ENCODE results near the gene IKZF1.

IKZF1 gene

DNA sequence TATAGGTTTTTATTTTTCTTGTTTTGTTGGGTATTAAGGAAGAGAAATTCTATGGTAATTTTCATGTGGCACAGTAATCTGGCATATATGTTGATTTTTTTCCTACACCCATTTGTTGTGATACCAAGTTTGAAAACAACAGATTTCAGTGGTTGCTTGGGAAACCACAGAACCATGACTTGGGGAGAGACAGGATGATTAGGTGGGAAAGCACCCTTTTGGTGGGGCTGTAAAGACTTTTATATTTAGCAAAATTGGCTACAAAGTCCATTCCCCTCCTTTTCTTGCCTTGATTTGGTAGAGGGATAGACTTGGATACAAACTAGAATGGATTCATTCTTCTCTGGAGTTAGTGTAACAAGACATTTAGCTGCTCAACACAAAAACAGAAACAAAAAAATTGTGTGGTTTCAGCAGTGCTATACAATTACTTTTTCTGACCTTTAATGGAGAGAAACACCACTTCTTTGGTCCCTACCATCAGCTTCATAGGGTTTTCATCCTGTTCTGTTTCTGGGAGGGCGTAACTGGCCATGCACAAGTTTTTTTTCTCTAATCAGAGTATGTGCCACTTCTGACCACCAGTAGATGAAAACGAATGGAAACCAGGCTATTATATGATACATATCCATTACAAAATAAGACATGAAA is 92.9 kb downstream of the IKZF1 start:
- peaks cover 89% of the 10 kb centered on the region for H3K4me1 Mint-ChIP-seq (ENCODE audit: low read depth)
- H3K27ac Mint-ChIP-seq, result peak overlapping the region; percentile 98
- DNase-seq, result no peak
- no peaks in the 10 kb centered on the region for H3K27me3 Mint-ChIP-seq
- H3K4me3 Mint-ChIP-seq, result peak overlapping the region; percentile 50
- peaks cover 3% of the 10 kb centered on the region for H3K9me3 Mint-ChIP-seq
- H3K36me3 Mint-ChIP-seq (ENCODE audit: low read depth), result peaks cover 93% of the 10 kb centered on the region

DNA sequence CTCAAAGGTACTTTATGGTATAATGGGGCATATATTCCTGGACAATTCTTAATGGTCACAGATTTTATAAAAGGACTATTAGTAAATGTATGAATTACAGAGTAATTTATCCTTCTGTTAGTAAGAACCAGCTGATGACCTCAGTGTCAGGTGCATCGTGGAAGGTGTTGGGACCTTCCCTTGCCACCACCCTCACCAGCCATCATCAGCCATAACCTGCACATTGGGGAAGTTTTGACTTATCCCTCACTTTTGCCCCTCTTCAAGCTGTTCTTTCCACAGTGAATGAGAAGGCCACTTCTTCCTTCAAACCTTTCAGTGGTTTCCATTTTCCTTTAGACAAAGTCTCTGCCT is 93.4 kb downstream of the IKZF1 start:
- Mint-ChIP-seq H3K9me3 (peaks cover 3% of the 10 kb centered on the region), H3K36me3 (ENCODE audit: low read depth) (peaks cover 93% of the 10 kb centered on the region), H3K4me1 (ENCODE audit: low read depth) (peaks cover 89% of the 10 kb centered on the region), H3K4me3 (peak overlapping the region; percentile 50), H3K27ac (peak overlapping the region; percentile 98), H3K27me3 (no peaks in the 10 kb centered on the region)
- DNase-seq, result no peak

DNA sequence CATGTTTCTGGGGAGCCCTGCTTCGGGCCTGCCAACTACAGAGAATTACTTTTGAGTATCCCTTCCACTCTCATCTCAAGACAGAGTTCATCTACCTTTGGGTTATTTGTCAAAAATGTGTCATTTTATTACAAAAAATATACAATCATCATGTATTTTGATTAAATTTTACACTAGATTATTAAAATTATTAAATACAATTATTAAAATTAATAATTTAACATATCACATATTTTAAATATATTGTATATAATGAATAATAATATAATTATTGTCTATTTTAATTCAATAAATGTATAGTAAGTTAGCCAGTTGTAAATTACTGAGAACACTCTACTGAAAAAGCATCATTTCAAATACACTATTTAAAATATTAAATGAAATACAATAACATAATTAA is 94.7 kb downstream of the IKZF1 start:
- Mint-ChIP-seq H3K27me3 (no peaks in the 10 kb centered on the region), H3K9me3 (no peaks in the 10 kb centered on the region), H3K36me3 (ENCODE audit: low read depth) (peaks cover 93% of the 10 kb centered on the region), H3K4me1 (ENCODE audit: low read depth) (peaks cover 89% of the 10 kb centered on the region), H3K4me3 (no peak overlapping the region), H3K27ac (peak overlapping the region; percentile 98)
- no peak for DNase-seq

GRCh38 chr7:50399635-50400034 is 95.1 kb downstream of the IKZF1 start:
- peaks cover 89% of the 10 kb centered on the region for H3K4me1 Mint-ChIP-seq (ENCODE audit: low read depth)
- no peaks in the 10 kb centered on the region for H3K27me3 Mint-ChIP-seq
- H3K4me3 Mint-ChIP-seq, result no peak overlapping the region
- no peaks in the 10 kb centered on the region for H3K9me3 Mint-ChIP-seq
- no peak for DNase-seq
- H3K27ac Mint-ChIP-seq, result peak overlapping the region; percentile 59
- peaks cover 93% of the 10 kb centered on the region for H3K36me3 Mint-ChIP-seq (ENCODE audit: low read depth)

DNA sequence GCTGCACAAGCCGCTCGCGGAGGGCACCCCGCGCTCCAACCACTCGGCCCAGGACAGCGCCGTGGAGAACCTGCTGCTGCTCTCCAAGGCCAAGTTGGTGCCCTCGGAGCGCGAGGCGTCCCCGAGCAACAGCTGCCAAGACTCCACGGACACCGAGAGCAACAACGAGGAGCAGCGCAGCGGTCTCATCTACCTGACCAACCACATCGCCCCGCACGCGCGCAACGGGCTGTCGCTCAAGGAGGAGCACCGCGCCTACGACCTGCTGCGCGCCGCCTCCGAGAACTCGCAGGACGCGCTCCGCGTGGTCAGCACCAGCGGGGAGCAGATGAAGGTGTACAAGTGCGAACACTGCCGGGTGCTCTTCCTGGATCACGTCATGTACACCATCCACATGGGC is 95.6 kb downstream of the IKZF1 start:
- H3K9me3 Mint-ChIP-seq, result no peaks in the 10 kb centered on the region
- no peak overlapping the region for H3K4me3 Mint-ChIP-seq
- no peak for DNase-seq
- H3K27me3 Mint-ChIP-seq, result no peaks in the 10 kb centered on the region
- peaks cover 93% of the 10 kb centered on the region for H3K36me3 Mint-ChIP-seq (ENCODE audit: low read depth)
- peak overlapping the region; percentile 70 for H3K27ac Mint-ChIP-seq
- H3K4me1 Mint-ChIP-seq (ENCODE audit: low read depth), result peaks cover 91% of the 10 kb centered on the region

DNA sequence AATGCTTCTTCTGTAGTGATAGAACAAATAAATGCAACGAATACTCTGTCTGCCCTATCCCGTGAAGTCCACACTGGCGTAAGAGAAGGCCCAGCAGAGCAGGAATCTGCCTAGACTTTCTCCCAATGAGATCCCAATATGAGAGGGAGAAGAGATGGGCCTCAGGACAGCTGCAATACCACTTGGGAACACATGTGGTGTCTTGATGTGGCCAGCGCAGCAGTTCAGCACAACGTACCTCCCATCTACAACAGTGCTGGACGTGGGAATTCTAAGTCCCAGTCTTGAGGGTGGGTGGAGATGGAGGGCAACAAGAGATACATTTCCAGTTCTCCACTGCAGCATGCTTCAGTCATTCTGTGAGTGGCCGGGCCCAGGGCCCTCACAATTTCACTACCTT is 99.9 kb downstream of the IKZF1 start:
- DNase-seq, result no peak
- peak overlapping the region; percentile 70 for H3K27ac Mint-ChIP-seq
- H3K36me3 Mint-ChIP-seq (ENCODE audit: low read depth), result peaks cover 64% of the 10 kb centered on the region
- no peak overlapping the region for H3K4me3 Mint-ChIP-seq
- peaks cover 93% of the 10 kb centered on the region for H3K4me1 Mint-ChIP-seq (ENCODE audit: low read depth)
- no peaks in the 10 kb centered on the region for H3K9me3 Mint-ChIP-seq
- no peaks in the 10 kb centered on the region for H3K27me3 Mint-ChIP-seq

DNA sequence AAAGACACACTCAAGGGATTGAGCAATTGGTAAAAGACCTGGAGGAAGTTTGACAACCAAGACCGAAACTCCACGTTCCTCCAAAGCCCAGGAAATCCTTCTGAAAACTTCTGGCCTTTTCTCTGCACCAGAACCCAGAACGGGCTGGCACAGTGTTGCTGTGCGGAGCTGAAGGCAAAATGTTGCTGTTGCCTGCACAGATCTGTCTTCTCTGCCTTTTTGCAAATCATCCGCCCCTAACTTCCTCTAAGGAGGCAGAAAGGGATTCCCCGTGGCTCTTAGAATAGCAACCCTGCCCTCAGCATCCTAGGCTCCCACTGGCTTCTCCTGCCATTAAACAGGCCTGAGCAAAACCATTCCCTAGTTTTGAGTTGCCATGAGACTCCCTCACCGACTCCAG is 100.7 kb downstream of the IKZF1 start:
- H3K36me3 Mint-ChIP-seq (ENCODE audit: low read depth), result peaks cover 56% of the 10 kb centered on the region
- no peak for DNase-seq
- no peak overlapping the region for H3K4me3 Mint-ChIP-seq
- H3K9me3 Mint-ChIP-seq, result no peaks in the 10 kb centered on the region
- H3K4me1 Mint-ChIP-seq (ENCODE audit: low read depth), result peaks cover 96% of the 10 kb centered on the region
- H3K27ac Mint-ChIP-seq, result peak overlapping the region; percentile 86
- no peaks in the 10 kb centered on the region for H3K27me3 Mint-ChIP-seq

GRCh38 chr7:50406935-50407334 is 102.4 kb downstream of the IKZF1 start:
- H3K4me1 Mint-ChIP-seq (ENCODE audit: low read depth), result peaks cover 96% of the 10 kb centered on the region
- no peaks in the 10 kb centered on the region for H3K27me3 Mint-ChIP-seq
- H3K4me3 Mint-ChIP-seq, result no peak overlapping the region
- no peaks in the 10 kb centered on the region for H3K9me3 Mint-ChIP-seq
- H3K36me3 Mint-ChIP-seq (ENCODE audit: low read depth), result peaks cover 39% of the 10 kb centered on the region
- H3K27ac Mint-ChIP-seq, result peak overlapping the region; percentile 86
- DNase-seq, result no peak

DNA sequence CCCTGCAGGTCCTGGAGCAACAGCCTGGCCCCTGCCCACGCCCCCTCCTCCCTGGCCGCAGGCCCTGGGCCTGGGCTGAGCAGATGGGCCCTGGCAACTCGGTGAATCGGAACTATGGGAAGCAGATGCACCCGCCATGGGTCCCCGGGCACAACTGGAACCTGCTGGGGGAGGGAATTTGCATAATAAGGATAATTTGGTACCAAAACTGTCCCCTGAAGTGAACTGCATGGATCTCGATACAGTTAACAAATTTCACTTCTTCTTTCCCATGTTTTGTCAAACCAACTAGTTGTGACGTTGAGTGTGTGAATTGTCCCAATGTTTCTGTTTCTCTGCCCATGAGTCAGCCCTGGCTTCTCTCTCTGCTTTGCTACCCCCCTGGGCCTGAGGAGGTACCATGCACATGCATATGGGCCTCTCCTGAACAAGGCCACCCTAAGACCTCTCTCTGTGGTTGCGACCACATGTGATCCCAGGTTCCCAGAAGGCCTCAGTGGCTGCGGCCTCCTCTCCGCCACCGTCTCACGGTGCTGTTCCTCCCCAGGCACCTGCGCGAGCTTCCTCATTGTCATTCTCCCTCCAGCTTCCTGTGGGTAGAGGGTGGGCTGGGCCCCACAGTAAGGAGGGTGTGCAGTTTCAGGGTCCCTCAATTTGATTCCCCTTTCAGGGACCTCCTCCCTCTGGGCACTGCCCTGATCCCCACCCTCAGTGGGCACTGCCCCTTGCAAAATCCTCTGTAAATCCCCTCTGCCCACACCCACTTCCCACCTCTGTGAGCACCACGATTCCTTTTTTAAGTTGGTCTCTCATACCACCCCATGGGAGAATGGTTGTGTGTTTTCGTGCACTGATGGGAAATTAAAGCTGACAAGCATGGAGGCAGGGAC is 105.6 kb downstream of the IKZF1 start:
- DNase-seq, result no peak
- Mint-ChIP-seq H3K9me3 (no peaks in the 10 kb centered on the region), H3K36me3 (ENCODE audit: low read depth) (peaks cover 7% of the 10 kb centered on the region), H3K4me1 (ENCODE audit: low read depth) (peaks cover 66% of the 10 kb centered on the region), H3K4me3 (peak overlapping the region; percentile 6), H3K27ac (peak overlapping the region; percentile 55), H3K27me3 (no peaks in the 10 kb centered on the region)

DNA sequence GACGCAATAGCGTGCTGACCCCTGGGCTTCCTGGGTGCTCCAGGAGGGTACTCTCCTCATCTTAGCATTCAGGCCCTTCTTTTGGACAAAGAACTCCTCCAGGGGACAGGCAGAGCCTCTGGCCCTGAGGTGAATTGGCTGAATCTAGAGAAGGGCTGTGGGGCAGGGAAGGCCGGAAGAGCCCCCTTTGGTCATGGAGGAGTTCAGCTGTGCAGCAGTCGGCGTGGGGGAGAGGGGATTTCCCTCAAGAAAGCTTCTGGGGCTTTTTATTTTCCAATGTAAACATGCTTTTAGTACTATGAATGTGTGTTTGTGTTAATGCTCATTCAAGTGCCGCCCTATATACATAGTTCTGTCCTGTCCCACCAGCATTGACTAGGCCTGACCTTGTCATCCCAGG is 106.8 kb downstream of the IKZF1 start:
- no peaks in the 10 kb centered on the region for H3K9me3 Mint-ChIP-seq
- H3K4me3 Mint-ChIP-seq, result no peak overlapping the region
- H3K27ac Mint-ChIP-seq, result peak overlapping the region; percentile 55
- H3K27me3 Mint-ChIP-seq, result no peaks in the 10 kb centered on the region
- DNase-seq, result no peak
- H3K36me3 Mint-ChIP-seq (ENCODE audit: low read depth), result no peaks in the 10 kb centered on the region
- H3K4me1 Mint-ChIP-seq (ENCODE audit: low read depth), result peaks cover 66% of the 10 kb centered on the region

DNA sequence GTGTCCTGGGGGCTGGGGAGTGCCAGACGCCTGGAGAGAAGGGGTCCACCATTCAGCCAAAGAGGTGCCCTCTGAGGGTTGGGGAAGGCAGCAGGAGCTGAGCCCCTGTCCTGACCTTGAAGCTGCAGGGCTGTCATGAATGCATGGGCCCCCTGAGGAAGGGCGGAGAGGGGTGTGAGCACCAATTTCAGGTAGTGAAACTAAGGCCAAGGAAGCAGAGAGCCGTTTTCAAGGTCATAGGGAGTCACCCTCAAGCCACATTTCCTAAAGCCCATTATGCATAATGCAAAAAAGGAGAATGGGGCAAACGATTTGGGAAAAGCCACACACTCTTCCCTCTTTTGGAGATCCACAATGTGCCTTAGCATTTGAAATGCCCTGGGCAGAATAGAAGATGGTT is 108.5 kb downstream of the IKZF1 start:
- H3K4me1 Mint-ChIP-seq (ENCODE audit: low read depth), result peaks cover 63% of the 10 kb centered on the region
- no peak for DNase-seq
- H3K27ac Mint-ChIP-seq, result no peak overlapping the region
- H3K4me3 Mint-ChIP-seq, result no peak overlapping the region
- no peaks in the 10 kb centered on the region for H3K27me3 Mint-ChIP-seq
- no peaks in the 10 kb centered on the region for H3K36me3 Mint-ChIP-seq (ENCODE audit: low read depth)
- no peaks in the 10 kb centered on the region for H3K9me3 Mint-ChIP-seq

GRCh38 chr7:50413561-50413960 is 109.0 kb downstream of the IKZF1 start:
- H3K4me3 Mint-ChIP-seq, result no peak overlapping the region
- DNase-seq, result no peak
- no peak overlapping the region for H3K27ac Mint-ChIP-seq

DNA sequence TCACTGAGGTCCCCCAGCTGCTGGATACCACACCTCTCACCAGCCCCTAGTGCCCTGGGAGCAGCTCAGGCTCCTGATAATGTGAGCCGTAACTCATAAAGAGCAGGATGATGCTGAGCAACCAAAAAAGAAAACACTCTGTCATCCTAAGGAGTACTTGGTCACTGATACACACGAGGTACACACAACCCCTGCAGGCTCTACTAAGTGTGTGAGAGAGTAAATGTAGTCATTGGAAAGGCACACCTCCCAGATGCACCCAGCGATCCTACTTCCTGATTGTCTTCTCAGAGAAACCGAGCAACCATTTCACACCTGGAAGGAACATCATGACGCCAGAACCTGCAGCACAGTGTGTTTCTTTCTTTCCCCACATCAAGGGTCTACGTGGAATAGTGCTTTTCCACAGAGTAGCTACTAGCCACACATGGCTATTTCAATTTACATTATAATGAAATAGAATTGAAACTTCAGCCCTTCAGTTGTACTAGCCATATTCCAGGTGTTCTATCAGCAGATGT is 111.4 kb downstream of the IKZF1 start:
- Mint-ChIP-seq H3K36me3 (ENCODE audit: low read depth) (no peaks in the 10 kb centered on the region), H3K4me1 (ENCODE audit: low read depth) (peaks cover 38% of the 10 kb centered on the region), H3K4me3 (no peak overlapping the region), H3K27ac (peak overlapping the region; percentile 62), H3K27me3 (no peaks in the 10 kb centered on the region), H3K9me3 (no peaks in the 10 kb centered on the region)
- no peak for DNase-seq

More at GRCh38 chr7:50413561-50413960, 109.0 kb downstream of the IKZF1 start:
- Mint-ChIP-seq H3K36me3 (ENCODE audit: low read depth) (no peaks in the 10 kb centered on the region), H3K4me1 (ENCODE audit: low read depth) (peaks cover 60% of the 10 kb centered on the region), H3K9me3 (no peaks in the 10 kb centered on the region), H3K27me3 (no peaks in the 10 kb centered on the region)

GRCh38 chr7:50416527-50417182 is 112.1 kb downstream of the IKZF1 start:
- H3K4me1 Mint-ChIP-seq (ENCODE audit: low read depth), result peaks cover 31% of the 10 kb centered on the region
- H3K27ac Mint-ChIP-seq, result peak overlapping the region; percentile 62
- DNase-seq, result no peak
- H3K9me3 Mint-ChIP-seq, result no peaks in the 10 kb centered on the region
- peak overlapping the region; percentile 35 for H3K4me3 Mint-ChIP-seq
- no peaks in the 10 kb centered on the region for H3K27me3 Mint-ChIP-seq
- no peaks in the 10 kb centered on the region for H3K36me3 Mint-ChIP-seq (ENCODE audit: low read depth)

All from activated T-cell treated with anti-CD3 and anti-CD28 coated beads, Interleukin-2, amount 50 U/mL, for 24 hours (primary cell).